T-helper 1 cell treated with Interleukin-12 subunit alpha and Interleukin-12 subunit beta and Interleukin-4 antibody, amounts not matched to agents 30 μg/mL and 1 μg/mL, for 36 hours (primary cell): Measurements from ENCODE around the gene MT1B.
"Not testable (repeated sequence)": the region's sequence is repeated elsewhere in the genome, so short reads cannot be mapped to it uniquely, and the experiment has no call there.

Experiments
- H3K27ac Mint-ChIP-seq: one replicate; pipeline ENCODE4 v1.8.0; 2021; ENCODE audit warnings: mild to moderate bottlenecking, mixed read lengths
- H3K27me3 Mint-ChIP-seq: one replicate; pipeline ENCODE4 v1.8.0; 2021; ENCODE audit warnings: low read depth, mixed read lengths
- H3K36me3 Mint-ChIP-seq: one replicate; pipeline ENCODE4 v1.8.0; 2021; ENCODE audit warnings: low read depth, mixed read lengths
- H3K4me1 Mint-ChIP-seq: one replicate; pipeline ENCODE4 v1.8.0; 2021; ENCODE audit warnings: low read depth, mixed read lengths
- H3K4me3 Mint-ChIP-seq: one replicate; pipeline ENCODE4 v1.8.0; 2021; ENCODE audit warnings: mild to moderate bottlenecking, moderate library complexity, mixed read lengths
- H3K9me3 Mint-ChIP-seq: one replicate; pipeline ENCODE4 v1.8.0; 2021; ENCODE audit warnings: mixed read lengths

Gene MT1B

GRCh38 chr16:56613706-56614105 is 38.0 kb upstream of the MT1B start:
- Mint-ChIP-seq H3K27me3 (peaks cover 4% of the 10 kb centered on the region), H3K9me3 (no peaks in the 10 kb centered on the region), H3K36me3 (peaks cover 2% of the 10 kb centered on the region), H3K4me3 (no peak overlapping the region), H3K27ac (no peak overlapping the region), H3K4me1 (peaks cover 49% of the 10 kb centered on the region)

GRCh38 chr16:56614549-56614991 is 37.1 kb upstream of the MT1B start:
- peak overlapping the region; percentile 55 for H3K27ac Mint-ChIP-seq
- no peaks in the 10 kb centered on the region for H3K36me3 Mint-ChIP-seq
- peaks cover 46% of the 10 kb centered on the region for H3K4me1 Mint-ChIP-seq
- no peak overlapping the region for H3K4me3 Mint-ChIP-seq
- peaks cover 7% of the 10 kb centered on the region for H3K27me3 Mint-ChIP-seq
- H3K9me3 Mint-ChIP-seq, result no peaks in the 10 kb centered on the region

- H3K27ac Mint-ChIP-seq, result no peak overlapping the region
- H3K36me3 Mint-ChIP-seq, result no peaks in the 10 kb centered on the region
- H3K27me3 Mint-ChIP-seq, result peaks cover 7% of the 10 kb centered on the region
- no peaks in the 10 kb centered on the region for H3K9me3 Mint-ChIP-seq
- no peak overlapping the region for H3K4me3 Mint-ChIP-seq
- H3K4me1 Mint-ChIP-seq, result peaks cover 40% of the 10 kb centered on the region
These were observed 36.3 kb upstream of the MT1B start for GRCh38 chr16:56615353-56615752.

- H3K9me3 Mint-ChIP-seq, result no peaks in the 10 kb centered on the region
- peak overlapping the region; percentile 75 for H3K4me3 Mint-ChIP-seq
- peaks cover 30% of the 10 kb centered on the region for H3K4me1 Mint-ChIP-seq
- H3K36me3 Mint-ChIP-seq, result no peaks in the 10 kb centered on the region
- H3K27me3 Mint-ChIP-seq, result peaks cover 7% of the 10 kb centered on the region
- H3K27ac Mint-ChIP-seq, result no peak overlapping the region
These were observed 35.0 kb upstream of the MT1B start for GRCh38 chr16:56616608-56617211.

GRCh38 chr16:56617212-56618085 is 34.2 kb upstream of the MT1B start:
- Mint-ChIP-seq H3K27me3 (peaks cover 7% of the 10 kb centered on the region), H3K9me3 (no peaks in the 10 kb centered on the region), H3K27ac (peak overlapping the region; percentile 66)

GRCh38 chr16:56618138-56618537 is 33.5 kb upstream of the MT1B start:
- H3K36me3 Mint-ChIP-seq, result no peaks in the 10 kb centered on the region
- H3K27ac Mint-ChIP-seq, result no peak overlapping the region
- H3K4me1 Mint-ChIP-seq, result peaks cover 32% of the 10 kb centered on the region
- peak overlapping the region; percentile 75 for H3K4me3 Mint-ChIP-seq
- no peaks in the 10 kb centered on the region for H3K9me3 Mint-ChIP-seq
- H3K27me3 Mint-ChIP-seq, result peaks cover 8% of the 10 kb centered on the region

More at GRCh38 chr16:56617212-56618085, 34.2 kb upstream of the MT1B start:
- Mint-ChIP-seq H3K4me3 (peak overlapping the region; percentile 75), H3K4me1 (peaks cover 32% of the 10 kb centered on the region), H3K36me3 (no peaks in the 10 kb centered on the region)

GRCh38 chr16:56620339-56620897 is 31.3 kb upstream of the MT1B start:
- H3K4me3 Mint-ChIP-seq, result no peak overlapping the region

GRCh38 chr16:56621665-56622445 is 29.8 kb upstream of the MT1B start:
- H3K27ac Mint-ChIP-seq, H3K9me3 Mint-ChIP-seq, H3K36me3 Mint-ChIP-seq, H3K4me3 Mint-ChIP-seq: not testable (repeated sequence)
- H3K27me3 Mint-ChIP-seq, result peaks cover 15% of the 10 kb centered on the region
- peaks cover 19% of the 10 kb centered on the region for H3K4me1 Mint-ChIP-seq

More at GRCh38 chr16:56620339-56620897, 31.3 kb upstream of the MT1B start:
- Mint-ChIP-seq H3K4me1 (peaks cover 20% of the 10 kb centered on the region), H3K27ac (no peak overlapping the region), H3K27me3 (peaks cover 15% of the 10 kb centered on the region), H3K9me3 (no peaks in the 10 kb centered on the region), H3K36me3 (peaks cover 5% of the 10 kb centered on the region)

- H3K27me3 Mint-ChIP-seq, result peaks cover 15% of the 10 kb centered on the region
- H3K9me3 Mint-ChIP-seq, H3K4me3 Mint-ChIP-seq, H3K27ac Mint-ChIP-seq, H3K36me3 Mint-ChIP-seq: not testable (repeated sequence)
- H3K4me1 Mint-ChIP-seq, result peaks cover 12% of the 10 kb centered on the region
These were observed 28.5 kb upstream of the MT1B start for GRCh38 chr16:56623184-56623583.

- Mint-ChIP-seq H3K27ac (no peak overlapping the region), H3K4me1 (peaks cover 12% of the 10 kb centered on the region), H3K27me3 (peaks cover 12% of the 10 kb centered on the region), H3K9me3 (no peaks in the 10 kb centered on the region), H3K36me3 (peaks cover 5% of the 10 kb centered on the region), H3K4me3 (no peak overlapping the region)
These were observed 28.0 kb upstream of the MT1B start for GRCh38 chr16:56623637-56624036.

- Mint-ChIP-seq H3K27ac (peak within 1 kb of the TSS; percentile 91), H3K4me1 (peaks cover 16% of the 10 kb centered on the region), H3K36me3 (peaks cover 5% of the 10 kb centered on the region), H3K9me3 (no peaks in the 10 kb centered on the region), H3K27me3 (peaks cover 23% of the 10 kb centered on the region), H3K4me3 (peak within 1 kb of the TSS; percentile 95)
These were observed 26.3 kb upstream of the MT1B start, which contains the start of gene MT1E for GRCh38 chr16:56625140-56625942. TSS of gene MT1E (plus strand) at chr16:56625781. CDS start at chr16:56625852, 71 bp downstream.

- H3K27me3 Mint-ChIP-seq, result peaks cover 31% of the 10 kb centered on the region
- H3K36me3 Mint-ChIP-seq, result peaks cover 5% of the 10 kb centered on the region
- H3K4me3 Mint-ChIP-seq, result peak overlapping the region; percentile 95
- peaks cover 15% of the 10 kb centered on the region for H3K4me1 Mint-ChIP-seq
- H3K27ac Mint-ChIP-seq, result peak overlapping the region; percentile 91
- H3K9me3 Mint-ChIP-seq, result no peaks in the 10 kb centered on the region
These were observed 25.6 kb upstream of the MT1B start for GRCh38 chr16:56625943-56626654.

GRCh38 chr16:56626685-56627084 is 25.0 kb upstream of the MT1B start:
- no peaks in the 10 kb centered on the region for H3K9me3 Mint-ChIP-seq
- H3K4me3 Mint-ChIP-seq, result peak overlapping the region; percentile 95
- H3K36me3 Mint-ChIP-seq, result peaks cover 6% of the 10 kb centered on the region
- no peak overlapping the region for H3K27ac Mint-ChIP-seq
- H3K4me1 Mint-ChIP-seq, result peaks cover 15% of the 10 kb centered on the region
- peaks cover 37% of the 10 kb centered on the region for H3K27me3 Mint-ChIP-seq
